ENCODE measurements around the gene HOXC11. TPM values are rescaled to one million over a fixed set of nuclear protein-coding genes. Genes with fewer than 3 reads are reported as not detected.
A peak's percentile ranks its signal among the peaks of the same experiment; 100 is the strongest.

The HOXC11 gene
- total and polyA plus RNA-seq, 2 of the 4 experiments (the other 2 are of a cell fraction), result not detected

GRCh38 chr12:53998900-53999236 is 25.9 kb downstream of the HOXC11 start (continued):
- TF ChIP-seq ELK1 (IDR thresholded peaks at IDR 0.05; ENCODE audit: borderline replicate concordance, low read depth, low read length) (no peak), RCOR1 (IDR thresholded peaks at IDR 0.05; ENCODE audit: insufficient replicate concordance, low read length) (no peak)

- in situ Hi-C loops (cut with MboI; ENCODE audit: low sequenced_read_pairs), result loop anchor here (10.0 kb wide), 2 partner anchors 235 to 375 kb away; no protein-coding TSS in a partner anchor
- no peaks in the 10 kb centered on the region for H3K36me3 ChIP-seq (ENCODE audit: control insufficient read depth, insufficient read depth, low read length)
- H4K8ac ChIP-seq (ENCODE audit: low read depth in 2 of 2, low read length in 2 of 2), result no peak overlapping the region
- DNase-seq, result peak; percentile 31
- CTCF ChIA-PET, result interaction anchor here (0.6 to 1.9 kb wide), 5 partner anchors 12 to 209 kb away, joined by 3 to 9 read pairs (median 4); partner anchors contain the start of gene HOXC10
- POLR2A ChIA-PET (ENCODE audit: unreplicated experiment), result interaction anchor here (0.6 kb wide), 1 partner anchor 19 kb away, joined by 3 read pairs; no protein-coding TSS in a partner anchor
- H4K91ac ChIP-seq (ENCODE audit: insufficient read depth, low read depth, low read length), result no peak overlapping the region
- H3K14ac ChIP-seq (replicated peaks; ENCODE audit: low read depth, low read length), result no peak overlapping the region
- no peak overlapping the region for H3K23ac ChIP-seq (ENCODE audit: low read depth, low read length)
- H3K4me3 ChIP-seq (ENCODE audit: insufficient read depth, low read depth, low read length), result no peak overlapping the region; the same call in 1 of the 2 replicates
- H3K9me3 ChIP-seq (ENCODE audit: control insufficient read depth, insufficient read depth, low read length), result peaks cover 8% of the 10 kb centered on the region
- no peak overlapping the region for H3K4ac ChIP-seq (ENCODE audit: low read depth, low read length)
- no peak overlapping the region for H2AK9ac ChIP-seq (replicated peaks; ENCODE audit: low read depth, low read length, poor library complexity)
- peak overlapping the region; percentile 95 for H3K4me2 ChIP-seq (ENCODE audit: low read depth, low read length)
- dilution Hi-C loops (cut with HindIII; ENCODE audit: low sequenced_read_pairs, unreplicated experiment), result no loop called here
- H2BK15ac ChIP-seq (ENCODE audit: low read depth, low read length), result no peak overlapping the region
- peak overlapping the region; percentile 66 for H2AFZ ChIP-seq (replicated peaks; ENCODE audit: low read length, poor library complexity)
- peaks cover 2% of the 10 kb centered on the region; the same call in 1 of the 2 replicates for H3K4me1 ChIP-seq (ENCODE audit: control insufficient read depth, insufficient read depth, low read length)
- no peak overlapping the region for H2AK5ac ChIP-seq (ENCODE audit: low read depth, low read length)
- H2BK5ac ChIP-seq (ENCODE audit: low read depth, low read length, poor library complexity, severe bottlenecking), result no peak overlapping the region
- no peak overlapping the region for H3K9ac ChIP-seq (ENCODE audit: low read depth, low read length)
- no peak overlapping the region for H3K27ac ChIP-seq (ENCODE audit: insufficient read depth, low read length)
- H4K20me1 ChIP-seq (ENCODE audit: insufficient read depth, low read length), result no peaks in the 10 kb centered on the region
- peaks cover 98% of the 10 kb centered on the region for H3K27me3 ChIP-seq (ENCODE audit: control insufficient read depth, insufficient read depth, low read length)
- peak; percentile 89 for TF ChIP-seq USF2 (IDR thresholded peaks at IDR 0.05; ENCODE audit: low read depth, low read length)
- no peak for TF ChIP-seq RAD21 (IDR thresholded peaks at IDR 0.05; ENCODE audit: low read length)
- no peak overlapping the region for H3K56ac ChIP-seq (ENCODE audit: extremely low read depth, insufficient read depth, low read length)
- no peak overlapping the region for H4K5ac ChIP-seq (ENCODE audit: low read depth, low read length)
- intact Hi-C loops (cut with micrococcal nuclease), result loop anchor here (10.0 kb wide), 1 partner anchor 295 kb away; no protein-coding TSS in a partner anchor
- H2BK120ac ChIP-seq (ENCODE audit: low read depth, low read length), result no peak overlapping the region
- no peak for ATAC-seq (ENCODE audit: low read depth)
- no peaks in the 10 kb centered on the region for H3K79me1 ChIP-seq (ENCODE audit: low read depth in 1 of 2, low read length in 2 of 2)
- H3K18ac ChIP-seq (ENCODE audit: low read depth, low read length), result no peak overlapping the region
- H3K9me1 ChIP-seq (ENCODE audit: insufficient read depth, low read length), result no peaks in the 10 kb centered on the region
- WGBS, 2 experiments (ENCODE audit: extremely low coverage in 2 of 2, insufficient read length in 1 of 2), result 2% methylated on average over 6 of the region's 35 CpGs; no CpG with 5 or more reads in 1 of the 2 experiments
- H2BK20ac ChIP-seq (ENCODE audit: low read depth, low read length), result no peak overlapping the region
- no TSS peak for BruUV-seq (replicated peaks)
Observed at GRCh38 chr12:53999559-54000115, 26.7 kb downstream of the HOXC11 start.
